Activated naive CD8-positive, alpha-beta T cell treated with anti-CD3 and anti-CD28 coated beads for 36 hours (primary cell): Measurements from ENCODE around the gene CS. TPM values are rescaled to one million over a fixed set of nuclear protein-coding genes. Genes with fewer than 3 reads are reported as not detected.
"Not testable (repeated sequence)": the region's sequence is repeated elsewhere in the genome, so short reads cannot be mapped to it uniquely, and the experiment has no call there.

ENCODE experiments used
- DNase-seq: peaks from one replicate; pipeline ENCODE4 v3.0.0; 2021
- H3K27ac Mint-ChIP-seq: one replicate; pipeline ENCODE4 v1.8.0; 2022; ENCODE audit warnings: mild to moderate bottlenecking, moderate library complexity, mixed read lengths
- H3K27me3 Mint-ChIP-seq: one replicate; pipeline ENCODE4 v1.8.0; 2022; ENCODE audit warnings: mild to moderate bottlenecking, mixed read lengths
- H3K36me3 Mint-ChIP-seq: one replicate; pipeline ENCODE4 v1.8.0; 2021; ENCODE audit warnings: mild to moderate bottlenecking, mixed read lengths
- H3K4me1 Mint-ChIP-seq: one replicate; pipeline ENCODE4 v1.8.0; 2021; ENCODE audit warnings: mixed read lengths
- H3K4me3 Mint-ChIP-seq: one replicate; pipeline ENCODE4 v1.8.0; 2022; ENCODE audit warnings: mild to moderate bottlenecking, moderate library complexity, mixed read lengths
- H3K9me3 Mint-ChIP-seq: one replicate; pipeline ENCODE4 v1.8.0; 2022; ENCODE audit warnings: mixed read lengths
- total RNA-seq, 2 experiments: library from RNA; stranded (reverse); gene quantifications; one replicate each; pipeline ENCODE4 v1.2.3, GENCODE V29; 2021

The CS gene
- total RNA-seq, 2 experiments from 2014 or later: 288 to 311 TPM

DNA sequence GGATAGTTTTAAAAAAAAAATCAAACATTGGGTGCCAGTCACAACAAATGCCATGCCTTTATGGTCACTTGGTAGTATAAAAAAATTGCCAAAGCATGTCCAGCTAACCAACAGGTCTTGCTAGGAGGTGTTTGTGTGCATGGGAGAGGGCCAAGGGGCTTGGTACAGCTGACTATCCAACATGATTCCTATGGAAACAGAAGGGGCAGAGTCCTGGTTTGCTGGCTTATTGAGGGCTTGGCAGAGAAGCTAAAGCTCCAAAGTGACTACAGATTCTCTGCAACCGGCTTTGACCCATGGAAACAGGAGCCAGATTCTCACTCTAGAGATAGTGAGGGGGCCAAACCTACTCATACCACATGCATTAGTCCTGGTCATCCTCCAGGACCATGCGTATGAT is 27.7 kb downstream of the CS start:
- H3K4me1 Mint-ChIP-seq: peaks cover 10% of the 10 kb centered on the region
- not testable (repeated sequence) for H3K4me3 Mint-ChIP-seq, H3K9me3 Mint-ChIP-seq, H3K27me3 Mint-ChIP-seq, H3K27ac Mint-ChIP-seq, DNase-seq
- peaks cover 26% of the 10 kb centered on the region for H3K36me3 Mint-ChIP-seq

DNA sequence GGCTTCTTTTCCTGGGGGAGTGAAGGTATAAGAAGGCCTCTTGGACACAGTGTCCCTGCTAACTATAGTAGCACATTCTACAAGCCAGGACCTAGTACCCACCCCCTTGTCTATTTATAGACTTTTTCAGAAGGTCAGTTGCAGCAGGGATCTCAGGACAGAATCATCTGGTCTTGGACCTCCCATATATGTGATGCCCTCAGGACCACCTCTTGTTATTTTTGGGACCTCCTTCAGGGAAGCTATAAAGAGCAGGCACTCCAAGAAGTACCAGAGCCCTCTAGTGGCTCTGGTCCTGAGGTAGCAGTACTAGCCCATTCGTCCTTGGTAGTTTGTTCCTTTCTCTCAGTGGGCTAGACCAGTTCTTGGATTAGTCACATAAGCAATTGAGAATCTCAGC is 29.1 kb downstream of the CS start:
- no peak overlapping the region for H3K27ac Mint-ChIP-seq

DNA sequence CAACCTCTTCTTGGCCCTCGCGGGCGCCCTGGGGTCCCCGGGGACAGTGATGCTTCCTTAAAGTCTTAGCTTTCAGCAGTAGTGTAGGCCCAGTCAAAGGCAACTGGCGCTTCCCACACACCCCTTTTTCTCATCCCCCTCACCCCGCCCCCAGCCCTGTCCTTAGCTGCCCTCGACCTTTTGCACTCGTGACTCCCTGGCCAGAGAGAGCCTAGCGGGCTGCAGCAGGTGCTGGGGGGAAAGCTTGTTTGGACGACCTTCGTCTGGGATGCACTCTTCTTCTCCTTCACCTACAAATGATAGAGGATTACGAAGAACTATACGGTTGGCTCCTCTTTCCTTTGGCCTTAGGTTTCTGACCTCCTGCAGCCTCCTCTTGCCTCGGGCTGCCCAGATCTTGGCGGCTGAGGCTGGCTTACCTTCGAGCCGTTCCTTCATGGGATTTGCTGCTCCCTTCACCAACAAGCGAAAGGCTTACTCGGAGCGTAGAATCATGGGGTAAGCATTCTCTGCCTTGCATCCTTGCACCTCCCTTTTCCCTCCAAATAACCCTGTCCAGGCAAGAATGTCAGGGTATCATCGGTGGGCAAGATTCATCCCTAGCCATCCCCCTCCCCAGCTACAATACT is 32.6 kb downstream of the CS start:
- Mint-ChIP-seq H3K4me1 (peaks cover 19% of the 10 kb centered on the region), H3K4me3 (peak overlapping the region; percentile 92), H3K9me3 (no peaks in the 10 kb centered on the region), H3K27ac (no peak overlapping the region), H3K36me3 (peaks cover 13% of the 10 kb centered on the region), H3K27me3 (no peaks in the 10 kb centered on the region)
- DNase-seq: no peak

More for the DNA sequence above, 29.1 kb downstream of the CS start:
- no peaks in the 10 kb centered on the region for H3K9me3 Mint-ChIP-seq
- peaks cover 16% of the 10 kb centered on the region for H3K4me1 Mint-ChIP-seq
- DNase-seq: no peak
- peaks cover 24% of the 10 kb centered on the region for H3K36me3 Mint-ChIP-seq
- H3K27me3 Mint-ChIP-seq: no peaks in the 10 kb centered on the region
- H3K4me3 Mint-ChIP-seq: no peak overlapping the region

DNA sequence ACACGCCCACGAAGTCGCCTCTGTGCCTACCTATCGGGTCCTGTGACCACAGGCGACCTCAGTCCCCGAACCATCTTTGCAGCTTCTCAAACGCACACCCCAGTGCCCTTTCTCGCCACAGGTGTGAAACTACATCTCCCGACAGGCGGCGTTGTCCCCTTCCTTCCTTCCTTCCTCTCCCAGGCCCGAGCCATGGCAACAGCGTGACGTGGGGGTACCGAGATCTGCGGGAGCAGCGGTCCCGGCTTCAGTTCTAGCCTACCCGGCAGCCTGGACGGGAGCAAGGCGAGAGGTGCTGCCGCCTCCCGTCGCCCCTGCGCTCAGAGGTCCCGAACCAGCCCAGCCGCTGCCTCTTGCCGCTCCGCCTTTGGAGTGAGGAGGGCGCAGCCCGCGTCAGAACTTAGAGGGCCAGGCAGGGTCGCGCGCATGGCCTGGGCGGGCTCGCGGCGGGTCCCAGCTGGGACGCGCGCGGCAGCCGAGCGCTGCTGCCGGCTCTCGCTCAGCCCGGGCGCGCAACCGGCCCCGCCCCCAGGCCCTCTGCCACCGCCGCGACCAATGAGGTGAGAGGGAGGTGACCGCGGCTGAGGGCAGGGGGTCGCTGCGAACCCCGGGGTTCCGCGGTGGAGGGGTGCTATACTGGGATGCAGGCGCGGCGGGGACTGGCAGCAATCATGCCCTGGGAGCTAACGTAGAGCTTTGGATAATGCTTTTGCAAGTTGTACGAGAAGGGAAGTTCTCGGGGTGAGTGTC is 33.3 kb downstream of the CS start, which contains the start of gene COQ10A:
Gene COQ10A, plus strand, starts transcription at position 250 of the 750 bp plus-strand sequence. Its CDS starts 177 bp downstream, at position 427.
- H3K4me1 Mint-ChIP-seq: peaks cover 19% of the 10 kb centered on the region
- peak within 1 kb of the TSS; percentile 92 for H3K4me3 Mint-ChIP-seq
- peak; percentile 92 for DNase-seq
- H3K9me3 Mint-ChIP-seq: no peaks in the 10 kb centered on the region
- peak within 1 kb of the TSS; percentile 90 for H3K27ac Mint-ChIP-seq
- H3K27me3 Mint-ChIP-seq: no peaks in the 10 kb centered on the region
- H3K36me3 Mint-ChIP-seq: peaks cover 13% of the 10 kb centered on the region

DNA sequence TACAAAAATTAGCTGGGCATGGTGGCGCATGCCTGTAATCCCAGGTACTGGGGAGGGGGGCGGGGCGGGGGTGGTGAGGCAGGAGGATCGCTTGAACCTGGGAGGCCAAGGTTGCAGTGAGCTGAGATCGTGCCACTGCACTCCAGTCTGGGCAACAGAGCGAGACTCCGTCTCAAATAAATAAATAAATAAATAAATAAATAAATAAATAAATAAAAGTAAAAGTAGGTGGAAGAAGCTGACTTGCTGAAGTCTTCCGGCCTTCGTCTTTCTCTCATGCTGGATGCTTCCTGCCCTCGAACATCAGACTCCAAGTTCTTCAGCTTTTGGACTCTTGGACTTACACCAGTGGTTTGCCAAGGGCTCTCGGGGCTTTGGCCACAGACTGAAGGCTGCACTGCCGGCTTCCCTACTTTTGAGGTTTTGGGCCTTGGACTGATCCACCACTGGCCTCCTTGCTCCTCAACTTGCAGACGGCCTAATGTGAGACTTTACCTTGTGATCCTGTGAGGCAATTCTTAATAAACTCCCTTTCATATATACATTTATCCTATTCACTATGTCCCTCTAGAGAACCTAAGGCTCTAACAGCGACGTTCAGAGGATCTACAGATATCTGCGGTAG is 34.0 kb downstream of the CS start:
- H3K27ac Mint-ChIP-seq: peak overlapping the region; percentile 90
- H3K36me3 Mint-ChIP-seq: peaks cover 13% of the 10 kb centered on the region
- DNase-seq, H3K9me3 Mint-ChIP-seq, H3K27me3 Mint-ChIP-seq: not testable (repeated sequence)
- H3K4me1 Mint-ChIP-seq: peaks cover 19% of the 10 kb centered on the region
- H3K4me3 Mint-ChIP-seq: peak overlapping the region; percentile 92

DNA sequence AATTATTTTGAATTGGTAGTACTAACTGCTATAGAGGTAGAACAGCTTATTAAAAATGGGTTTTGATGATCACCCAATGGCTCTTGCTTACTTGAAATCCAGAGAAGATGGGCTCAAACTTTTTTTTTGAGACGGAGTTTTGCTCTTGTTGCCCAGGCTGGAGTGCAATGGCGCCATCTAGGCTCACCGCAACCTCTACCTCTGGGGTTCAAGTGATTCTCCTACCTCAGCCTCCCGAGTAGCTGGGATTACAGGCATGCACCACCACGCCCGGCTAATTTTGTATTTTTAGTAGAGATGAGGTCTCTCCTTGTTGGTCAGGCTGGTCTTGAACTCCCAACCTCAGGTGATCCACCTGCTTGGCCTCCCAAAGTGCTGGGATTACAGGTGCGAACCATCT is 37.2 kb downstream of the CS start:
- H3K9me3 Mint-ChIP-seq, H3K27me3 Mint-ChIP-seq, H3K27ac Mint-ChIP-seq, H3K4me3 Mint-ChIP-seq, H3K36me3 Mint-ChIP-seq, DNase-seq: not testable (repeated sequence)
- H3K4me1 Mint-ChIP-seq: peaks cover 20% of the 10 kb centered on the region

DNA sequence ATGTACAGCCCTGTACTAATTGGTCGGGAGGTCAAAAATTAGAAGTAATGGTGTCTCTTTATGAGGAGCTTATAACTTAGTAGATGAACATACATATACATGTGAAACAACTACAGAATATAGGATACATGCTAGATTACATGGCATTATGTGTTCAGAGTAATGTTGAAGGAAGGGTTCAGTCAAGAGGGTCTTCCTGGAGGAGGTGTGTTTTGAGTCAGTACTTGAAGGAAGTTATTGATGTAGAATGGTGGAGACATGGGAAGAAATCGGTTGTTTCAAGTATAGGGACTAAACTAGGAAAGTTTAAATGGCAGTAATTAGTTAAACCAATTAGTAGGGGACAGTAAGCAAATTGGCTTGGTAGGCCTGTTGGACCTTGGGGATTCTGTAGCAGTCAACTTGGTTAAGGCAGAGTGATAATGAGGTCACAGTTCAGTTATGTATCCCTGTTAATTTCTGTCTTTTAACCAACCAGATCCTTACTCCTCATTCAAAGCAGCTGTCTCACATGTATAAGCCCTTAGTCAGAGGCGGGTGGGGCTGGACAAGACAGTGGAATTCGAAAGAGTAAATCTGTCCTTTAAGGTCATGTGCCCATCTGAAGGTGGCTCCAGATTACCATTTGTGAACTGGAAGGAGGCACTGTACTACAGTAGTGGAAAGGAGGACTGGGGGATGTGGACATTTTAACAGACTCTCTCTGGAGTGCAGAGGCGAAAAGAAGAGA is 38.5 kb downstream of the CS start:
- no peaks in the 10 kb centered on the region for H3K9me3 Mint-ChIP-seq
- no peak for DNase-seq
- H3K27ac Mint-ChIP-seq: no peak overlapping the region
- H3K27me3 Mint-ChIP-seq: no peaks in the 10 kb centered on the region
- no peaks in the 10 kb centered on the region for H3K36me3 Mint-ChIP-seq
- H3K4me1 Mint-ChIP-seq: peaks cover 21% of the 10 kb centered on the region
- H3K4me3 Mint-ChIP-seq: no peak overlapping the region

DNA sequence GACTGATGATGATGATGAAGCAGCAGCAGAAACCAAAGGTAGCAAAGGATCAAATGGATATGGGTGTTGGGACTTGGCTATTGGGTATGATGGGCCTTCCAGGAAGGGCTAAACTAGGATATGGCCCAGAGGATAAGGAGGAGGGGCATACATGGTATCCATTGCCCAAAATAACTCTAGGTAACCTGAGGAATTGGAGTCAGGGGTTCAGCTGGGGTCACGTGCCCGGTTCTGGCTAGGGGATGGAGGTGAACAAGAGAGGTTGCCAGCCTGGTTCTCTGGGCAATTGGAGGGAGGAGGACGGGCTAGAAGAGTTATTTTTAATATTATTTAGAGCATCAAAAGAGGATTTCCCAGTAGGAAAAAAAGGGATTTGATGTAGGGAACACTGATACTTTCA is 39.2 kb downstream of the CS start:
- no peak for DNase-seq
- H3K4me3 Mint-ChIP-seq: no peak overlapping the region

DNA sequence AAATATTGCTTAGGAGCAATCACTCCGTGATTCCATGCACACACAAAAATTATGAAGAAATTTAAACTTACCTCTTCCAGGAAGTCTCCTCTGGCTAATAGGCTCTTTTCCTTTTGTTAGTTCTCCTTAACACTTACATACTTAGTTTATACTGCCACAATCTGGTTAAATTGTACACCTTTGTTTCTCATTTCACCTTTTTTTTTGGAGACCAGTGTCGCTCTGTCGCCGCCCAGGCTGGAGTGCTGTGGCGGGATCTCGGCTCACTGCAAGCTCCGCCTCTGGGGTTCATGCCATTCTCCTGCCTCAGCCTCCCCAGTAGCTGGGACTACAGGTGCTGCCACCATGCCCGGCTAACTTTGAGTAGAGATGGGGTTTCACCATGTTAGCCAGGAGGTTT is 39.8 kb downstream of the CS start:
- Mint-ChIP-seq H3K4me3 (no peak overlapping the region), H3K36me3 (peaks cover 3% of the 10 kb centered on the region), H3K9me3 (no peaks in the 10 kb centered on the region), H3K27me3 (no peaks in the 10 kb centered on the region), H3K4me1 (peaks cover 17% of the 10 kb centered on the region), H3K27ac (no peak overlapping the region)
- DNase-seq: no peak

More for the DNA sequence above, 39.2 kb downstream of the CS start:
- H3K4me1 Mint-ChIP-seq: peaks cover 20% of the 10 kb centered on the region
- H3K9me3 Mint-ChIP-seq: no peaks in the 10 kb centered on the region
- H3K27me3 Mint-ChIP-seq: no peaks in the 10 kb centered on the region
- peaks cover 3% of the 10 kb centered on the region for H3K36me3 Mint-ChIP-seq
- H3K27ac Mint-ChIP-seq: no peak overlapping the region

DNA sequence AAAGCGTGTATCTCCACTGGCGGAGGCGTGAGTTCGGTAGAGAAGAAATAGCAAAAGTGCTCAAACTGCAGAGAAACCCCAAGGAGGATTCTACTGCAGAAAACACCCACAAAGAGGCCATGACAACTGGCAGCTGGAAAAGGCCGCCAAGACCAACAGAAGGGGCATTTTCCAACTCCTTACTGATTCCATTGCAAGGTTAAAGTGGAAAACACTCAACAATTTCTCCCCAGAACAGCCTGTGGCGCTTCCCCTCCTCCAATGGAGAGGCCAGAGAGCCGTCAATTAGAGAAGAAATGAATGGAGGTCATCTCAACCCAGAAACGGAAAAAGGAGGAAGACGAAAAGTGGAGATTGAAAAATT is 41.3 kb downstream of the CS start:
- H3K27ac Mint-ChIP-seq: peak overlapping the region; percentile 88

DNA sequence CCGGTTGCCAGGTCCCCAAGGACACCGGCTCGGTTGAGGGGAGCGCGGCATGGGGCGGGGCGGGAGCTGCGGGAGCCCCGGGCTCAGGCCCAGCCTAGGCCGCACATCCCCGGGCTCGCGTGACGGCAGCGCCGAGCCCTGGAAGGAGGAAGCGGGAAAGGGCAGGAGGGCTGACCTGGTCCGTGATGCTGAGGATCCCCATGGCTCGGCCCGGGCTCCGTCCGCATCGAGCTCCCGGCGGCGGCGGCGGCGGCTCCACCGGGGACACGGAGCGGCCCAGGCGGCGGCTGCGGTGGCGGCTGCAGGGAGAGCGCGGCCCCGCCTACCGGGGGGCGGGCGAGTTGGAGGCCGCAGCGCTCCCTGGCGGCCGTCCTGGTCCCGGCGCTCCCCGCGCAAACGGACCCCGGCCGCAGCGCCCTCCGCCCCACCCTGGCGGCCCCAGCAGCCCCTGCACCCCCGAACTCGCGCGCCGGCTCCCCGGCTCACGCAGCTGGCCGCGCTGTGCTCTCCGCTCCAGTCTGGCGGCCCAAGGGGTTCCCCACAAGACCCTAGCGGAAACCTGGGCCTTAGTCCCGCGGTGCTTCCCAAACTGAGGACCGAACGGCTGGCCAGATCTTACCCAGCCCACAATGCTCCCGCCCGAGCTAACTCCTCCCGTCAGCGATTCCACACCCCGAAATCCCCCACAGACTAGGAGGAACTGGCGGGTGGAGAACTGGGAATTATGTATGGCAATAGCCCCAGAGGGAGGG is 41.9 kb downstream of the CS start, which contains the start of gene ANKRD52:
Gene ANKRD52, minus strand, starts transcription at position 317 of the 752 bp plus-strand sequence. Its CDS starts 115 bp downstream, at position 202.
- peak; percentile 91 for DNase-seq
- no peaks in the 10 kb centered on the region for H3K27me3 Mint-ChIP-seq
- H3K4me3 Mint-ChIP-seq: peak within 1 kb of the TSS; percentile 93

More for the DNA sequence above, 41.3 kb downstream of the CS start:
- Mint-ChIP-seq H3K4me3 (peak overlapping the region; percentile 93), H3K36me3 (peaks cover 5% of the 10 kb centered on the region), H3K4me1 (peaks cover 17% of the 10 kb centered on the region), H3K9me3 (no peaks in the 10 kb centered on the region), H3K27me3 (no peaks in the 10 kb centered on the region)
- no peak for DNase-seq

DNA sequence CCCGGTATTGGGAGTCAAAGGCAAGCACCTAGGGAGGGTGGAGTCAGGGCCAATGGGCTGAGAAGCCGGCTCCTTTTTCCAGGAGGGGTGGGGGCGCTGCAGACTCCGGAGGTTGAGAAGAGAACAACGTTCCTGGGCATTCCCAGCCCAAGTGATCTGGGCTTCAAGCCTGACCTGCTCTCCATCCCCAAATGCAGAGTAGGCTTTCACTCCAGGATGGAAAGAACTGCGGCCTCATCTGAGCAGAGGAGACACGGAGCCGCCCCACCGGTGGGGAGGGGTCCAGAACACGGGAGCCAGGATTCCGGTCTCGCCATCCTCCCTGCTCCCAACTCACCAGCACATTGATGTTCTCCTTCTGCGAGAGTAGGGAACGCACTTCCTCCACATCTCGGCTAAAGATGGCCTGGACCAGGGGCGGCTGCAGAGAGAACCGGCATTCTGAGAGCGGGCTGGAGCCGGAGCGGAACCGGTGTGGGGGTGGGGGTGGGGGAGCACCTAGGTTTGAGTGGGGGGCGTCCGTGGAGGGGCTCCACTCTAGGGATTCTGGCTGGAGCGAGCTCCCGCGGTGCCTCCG is 42.6 kb downstream of the CS start:
- peak; percentile 13 for DNase-seq

More for the DNA sequence above, 41.9 kb downstream of the CS start, which contains the start of gene ANKRD52:
- peak within 1 kb of the TSS; percentile 88 for H3K27ac Mint-ChIP-seq
- H3K9me3 Mint-ChIP-seq: no peaks in the 10 kb centered on the region
- H3K4me1 Mint-ChIP-seq: peaks cover 17% of the 10 kb centered on the region
- peaks cover 9% of the 10 kb centered on the region for H3K36me3 Mint-ChIP-seq

DNA sequence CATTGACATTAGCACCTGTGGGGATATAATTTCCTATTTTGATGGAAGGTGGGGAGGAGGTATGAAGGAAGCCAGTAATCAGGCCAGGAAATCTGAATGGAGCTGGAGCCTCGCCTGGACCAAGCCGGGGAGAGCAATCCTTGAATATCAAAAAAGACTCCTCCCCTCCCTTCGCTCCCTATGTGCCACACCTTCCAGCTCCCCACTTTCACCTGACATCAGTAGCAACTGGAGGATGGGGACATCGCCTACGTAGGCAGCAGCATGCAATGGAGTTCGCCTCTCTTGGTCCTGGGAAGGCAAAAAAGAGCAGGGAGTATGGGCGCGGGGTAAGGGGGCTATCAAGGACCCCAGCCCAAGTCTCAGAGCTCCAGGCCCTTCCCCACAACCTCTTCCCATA is 43.1 kb downstream of the CS start:
- Mint-ChIP-seq H3K4me3 (peak overlapping the region; percentile 88), H3K4me1 (peaks cover 17% of the 10 kb centered on the region), H3K36me3 (peaks cover 9% of the 10 kb centered on the region), H3K9me3 (no peaks in the 10 kb centered on the region), H3K27me3 (no peaks in the 10 kb centered on the region), H3K27ac (no peak overlapping the region)
- no peak for DNase-seq

More for the DNA sequence above, 42.6 kb downstream of the CS start:
- Mint-ChIP-seq H3K27me3 (no peaks in the 10 kb centered on the region), H3K27ac (peak overlapping the region; percentile 74), H3K4me3 (peak overlapping the region; percentile 88), H3K4me1 (peaks cover 17% of the 10 kb centered on the region), H3K36me3 (peaks cover 9% of the 10 kb centered on the region), H3K9me3 (no peaks in the 10 kb centered on the region)
